ENCODE data around the gene DAZAP2.
"Not testable (repeated sequence)": the region's sequence is repeated elsewhere in the genome, so short reads cannot be mapped to it uniquely, and the experiment has no call there.

Gene DAZAP2

DNA sequence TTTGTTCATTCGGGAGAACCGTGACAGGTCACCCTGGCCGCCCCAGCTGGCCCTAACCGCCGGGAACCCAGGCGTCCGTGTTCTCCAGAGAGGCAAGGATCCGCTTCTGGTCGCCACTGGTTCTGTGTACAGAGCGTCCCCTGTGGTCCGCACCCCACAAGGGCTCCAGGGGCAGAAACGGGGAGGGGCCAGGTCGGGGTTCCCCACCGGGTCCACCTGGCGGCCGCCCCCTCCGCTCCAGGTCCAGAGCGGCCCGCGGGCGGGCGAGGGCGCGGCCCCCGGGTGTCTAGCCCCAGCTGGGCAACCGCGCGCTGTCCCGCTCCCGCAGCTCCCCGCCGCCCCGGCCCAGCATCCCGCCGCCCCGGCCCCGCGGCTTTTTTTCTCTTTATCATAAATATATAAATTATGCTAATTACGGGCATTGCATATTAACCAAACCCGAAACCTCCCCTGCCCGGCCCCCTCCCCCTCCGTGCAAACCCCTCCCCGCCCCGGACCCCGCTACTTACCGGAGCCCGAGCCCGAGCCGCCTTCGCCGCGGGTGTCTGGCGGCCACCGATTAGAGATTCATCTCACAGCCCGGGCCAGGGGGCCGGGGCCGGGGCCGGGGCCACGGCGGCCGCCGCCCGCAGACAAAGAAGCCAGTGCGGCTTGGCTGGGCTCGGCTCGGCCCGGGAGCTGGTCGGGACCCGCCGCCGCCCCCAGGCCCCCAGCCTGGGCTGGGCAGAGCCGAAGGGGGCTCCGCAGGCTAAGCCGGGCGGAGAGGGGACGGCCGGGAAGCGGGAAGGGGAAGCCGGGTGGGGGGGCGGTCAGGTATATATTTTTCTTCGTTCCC, 21.3 kb upstream of the DAZAP2 start:
- peak; percentile 60 for DNase-seq

DNA sequence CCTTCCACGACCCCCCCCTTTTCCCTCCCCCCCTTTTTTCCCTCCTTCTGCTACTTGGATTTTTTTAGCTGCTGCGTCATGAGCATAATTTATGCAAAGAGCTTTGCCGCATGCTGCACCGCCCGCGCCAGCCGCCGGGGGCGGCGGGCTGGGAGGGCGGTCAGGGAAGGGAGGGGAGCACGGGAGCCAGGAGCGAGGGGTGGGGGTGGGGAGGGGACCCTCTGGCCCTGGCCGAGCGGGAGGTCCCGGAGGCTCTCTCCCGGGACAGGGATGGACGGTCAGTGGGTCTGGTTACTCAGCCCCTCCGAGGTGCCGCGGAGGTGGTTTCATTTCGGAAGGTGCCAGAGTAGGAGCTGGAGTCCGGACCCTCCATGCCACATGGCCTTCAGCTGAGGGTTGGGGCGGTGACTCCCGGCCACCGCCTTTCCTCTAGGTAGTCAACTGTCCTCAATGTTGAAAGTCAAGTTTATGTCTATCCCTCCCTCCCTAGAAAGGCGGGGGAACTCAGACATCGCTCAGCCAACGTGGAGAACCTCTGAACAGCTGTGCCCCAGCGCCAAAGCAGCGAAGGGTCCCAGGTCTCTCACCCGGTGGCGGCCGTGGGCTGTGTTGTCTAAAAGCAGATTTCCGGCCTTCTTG, 20.5 kb upstream of the DAZAP2 start, which contains the start of gene POU6F1:
POU6F1 (minus strand) TSS at position 95 of the 639 bp plus-strand sequence. CDS start 11,226 bp downstream, outside the sequence.
- peak; percentile 67 for DNase-seq

DNA sequence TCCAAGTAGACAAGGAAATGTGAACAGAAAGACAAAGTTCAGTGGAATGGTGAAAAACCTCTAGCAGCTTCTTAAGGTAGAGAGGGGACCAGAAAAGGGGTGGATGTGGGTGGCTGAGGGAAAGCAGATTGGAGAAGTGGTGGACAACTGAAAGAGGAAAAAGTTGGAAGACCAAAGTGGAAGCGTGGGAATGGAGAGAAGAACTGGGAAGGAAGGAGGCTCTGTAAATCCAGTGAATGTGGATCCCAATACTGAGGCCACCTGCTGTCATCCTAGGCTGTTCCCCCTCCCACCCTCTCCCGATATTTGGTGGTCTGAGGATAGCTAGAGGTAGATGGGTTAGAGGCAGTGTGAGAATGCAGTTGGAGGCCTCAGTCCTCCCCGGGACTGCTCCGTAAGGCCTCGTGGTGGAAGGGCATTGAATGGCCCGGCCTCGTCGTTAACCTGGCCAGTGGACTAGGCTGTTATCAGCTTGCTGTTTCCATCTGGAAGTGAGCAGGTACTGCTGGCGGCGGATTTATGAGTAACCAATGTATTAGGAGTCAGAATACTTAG, 19.9 kb upstream of the DAZAP2 start:
- DNase-seq = no peak

DNA sequence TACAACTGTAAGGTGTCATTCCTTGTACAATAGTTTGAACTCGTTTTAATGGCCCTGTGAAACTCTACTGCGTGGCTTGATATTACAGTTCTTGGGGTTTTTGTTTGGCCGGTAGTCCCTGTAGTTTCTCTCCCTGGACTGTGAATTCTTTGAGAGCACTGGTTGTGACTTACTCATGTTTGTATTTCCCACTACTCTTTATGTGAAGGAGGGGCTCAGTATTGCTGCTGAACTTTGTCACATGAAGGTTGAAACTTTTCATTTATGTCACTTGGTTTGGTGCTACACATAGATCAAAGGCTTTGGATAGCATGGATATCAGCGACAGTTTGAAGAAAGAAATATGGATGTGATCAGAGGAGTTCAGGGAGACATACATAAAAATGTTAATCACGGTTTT, 19.3 kb upstream of the DAZAP2 start:
- DNase-seq = no peak

DNA sequence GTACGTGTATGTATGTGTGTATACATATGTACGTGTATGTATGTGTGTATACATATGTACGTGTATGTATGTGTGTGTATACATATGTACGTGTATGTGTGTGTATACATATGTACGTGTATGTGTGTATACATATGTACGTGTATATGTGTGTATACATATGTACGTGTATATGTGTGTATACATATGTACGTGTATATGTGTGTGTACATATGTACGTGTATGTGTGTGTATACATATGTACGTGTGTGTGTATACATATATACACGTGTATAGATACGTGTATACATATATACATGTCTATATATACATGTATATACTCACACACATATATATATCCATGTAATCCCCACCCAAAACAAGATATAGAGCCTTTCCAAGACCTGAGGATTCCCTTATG, 18.8 kb upstream of the DAZAP2 start:
- DNase-seq = not testable (repeated sequence)

DNA sequence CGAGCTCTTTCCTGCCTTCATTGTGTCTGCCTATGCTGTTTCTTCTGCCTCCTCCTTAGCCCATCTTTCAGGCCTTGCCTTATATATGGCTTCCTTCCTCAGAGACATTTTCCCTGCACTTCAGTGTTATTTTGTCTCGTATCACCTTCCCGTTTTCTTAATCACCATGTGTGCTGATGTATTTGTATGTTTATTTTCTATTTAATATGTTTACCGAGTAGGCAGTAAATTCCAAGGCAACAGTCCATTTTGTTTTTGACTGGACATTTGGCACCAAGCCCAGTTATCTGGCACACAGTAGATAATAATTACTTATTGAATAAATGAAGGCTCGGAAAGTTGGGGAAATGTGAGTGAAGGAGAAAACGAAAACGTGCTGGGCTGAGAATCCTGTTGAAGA, 16.2 kb upstream of the DAZAP2 start:
- no peak for DNase-seq

DNA sequence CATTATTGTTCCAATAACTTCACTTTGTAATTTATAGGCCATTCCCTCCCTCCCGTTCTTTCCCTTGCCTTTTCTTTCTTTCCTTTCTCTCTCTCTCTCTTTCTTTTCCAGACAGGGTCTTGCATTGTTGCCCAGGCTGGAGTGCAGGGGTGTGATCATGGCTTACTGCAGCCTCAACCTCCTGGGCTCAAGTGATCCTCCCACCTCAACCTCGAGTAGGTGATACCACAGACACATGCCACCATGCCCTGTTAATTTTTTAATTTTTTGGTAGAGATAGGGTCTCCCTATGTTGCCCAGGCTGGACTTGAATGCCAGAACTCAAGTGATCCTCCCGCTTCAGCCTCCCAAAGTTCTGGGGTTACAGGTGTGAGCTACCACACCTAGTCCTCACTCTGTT, 14.0 kb upstream of the DAZAP2 start:
- no peak for DNase-seq

DNA sequence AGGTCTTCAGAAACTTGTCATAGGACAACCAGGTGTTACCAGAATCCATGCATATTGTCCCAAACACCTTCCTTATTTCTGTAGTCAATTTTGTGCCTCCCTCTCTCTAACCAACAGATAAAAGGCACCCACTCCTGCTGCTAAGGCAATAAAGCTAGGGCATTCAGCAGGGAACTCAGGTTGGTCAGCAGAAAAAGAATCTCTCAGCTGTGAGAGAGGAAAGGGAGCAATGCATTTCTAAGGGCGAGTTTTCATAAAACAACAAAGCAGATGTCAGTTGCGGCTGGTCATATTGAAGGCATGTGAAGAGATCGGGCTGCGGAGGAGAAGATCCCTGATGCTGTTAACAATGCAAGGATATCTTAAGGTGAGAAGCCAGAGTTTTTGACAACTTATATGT, 13.4 kb upstream of the DAZAP2 start:
- DNase-seq = no peak

DNA sequence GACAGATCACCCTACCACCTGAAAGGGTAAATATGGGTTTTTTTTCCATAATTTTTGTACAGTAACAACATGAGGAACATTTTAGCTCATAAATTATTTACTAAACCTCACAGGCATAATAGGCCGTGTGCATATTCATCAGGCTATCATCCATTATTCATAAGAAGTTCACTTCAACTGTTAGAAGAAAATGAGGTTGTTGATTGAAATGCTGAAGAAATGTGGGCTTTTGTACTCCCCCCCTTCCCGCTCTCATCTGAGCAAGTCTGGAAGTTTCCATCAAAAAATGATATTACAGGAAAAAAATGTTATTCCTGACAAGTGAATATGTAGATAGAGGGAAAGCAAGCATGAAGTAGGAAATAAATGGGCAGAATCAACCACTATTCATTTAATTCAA, 12.9 kb upstream of the DAZAP2 start:
- no peak for DNase-seq

DNA sequence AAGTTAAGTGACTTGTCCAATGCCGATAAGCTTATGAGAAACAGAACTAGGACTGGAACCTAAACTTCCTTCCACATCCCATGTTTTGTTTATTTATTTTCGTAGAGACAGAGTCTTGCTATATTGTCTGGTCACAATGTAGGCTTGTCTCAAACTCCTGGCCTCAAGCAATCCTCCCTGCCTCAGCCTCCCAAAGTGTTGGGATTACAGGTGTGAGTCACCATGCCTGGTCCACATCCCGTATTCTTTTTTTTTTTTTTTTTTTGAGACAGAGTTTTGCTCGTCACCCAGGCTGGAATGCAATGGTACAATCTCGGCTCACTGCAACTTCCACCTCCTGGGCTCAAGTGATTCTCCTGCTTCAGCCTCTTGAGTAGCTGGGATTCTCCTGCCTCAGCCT, 11.5 kb upstream of the DAZAP2 start:
- not testable (repeated sequence) for DNase-seq

DNA sequence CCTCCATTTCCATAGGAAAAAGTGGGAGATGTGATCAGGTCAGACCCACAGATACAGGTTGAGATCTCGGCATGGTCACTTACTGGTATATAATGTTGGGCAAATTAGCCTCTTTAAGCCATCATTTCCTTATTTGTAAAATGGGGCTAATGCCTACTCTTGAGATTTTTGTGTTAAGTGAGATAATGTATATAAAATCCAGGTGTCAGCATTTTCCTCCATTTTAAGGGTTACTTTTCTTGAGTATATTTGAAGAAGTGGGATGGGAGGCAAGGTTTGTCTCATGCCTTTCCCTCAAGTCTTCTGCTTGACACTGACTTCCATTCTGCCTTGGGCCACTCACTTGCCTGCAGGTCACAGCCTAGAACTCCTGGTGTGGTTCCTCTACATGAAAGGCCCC, 10.7 kb upstream of the DAZAP2 start:
- no peak for DNase-seq

DNA sequence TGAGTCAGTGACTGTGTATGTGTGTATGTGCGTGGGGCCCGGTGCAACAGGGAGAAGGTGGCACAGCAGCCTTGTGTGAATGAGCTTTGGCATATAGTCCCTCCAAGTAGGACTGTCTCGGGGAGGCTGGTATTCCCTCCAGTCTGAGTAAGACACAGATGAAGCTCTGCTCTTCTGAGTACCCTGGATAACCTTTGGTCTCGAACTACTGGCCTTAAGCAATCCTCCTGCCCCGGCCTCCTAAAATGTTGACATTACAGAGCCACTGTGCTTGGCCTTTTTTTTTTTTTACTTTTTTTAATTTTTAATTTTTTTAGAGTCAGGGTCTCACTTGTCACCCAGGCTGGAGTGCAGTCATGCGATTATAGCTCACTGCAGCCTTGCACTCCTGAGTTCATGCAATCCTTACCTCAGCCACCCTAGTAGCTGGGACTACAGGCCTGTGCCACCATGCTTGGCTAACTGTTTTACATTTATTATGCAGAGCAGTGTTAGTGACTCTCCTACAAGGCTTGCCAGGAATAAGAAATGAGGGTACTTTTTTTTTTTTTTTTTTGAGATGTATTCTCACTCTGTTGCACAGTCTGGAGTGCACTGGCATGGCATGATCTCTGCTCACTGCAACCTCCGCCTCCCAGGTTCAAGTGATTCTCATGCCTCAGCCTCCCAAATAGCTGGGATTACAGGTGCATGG, 9.4 kb upstream of the DAZAP2 start:
- no peak for DNase-seq

DNA sequence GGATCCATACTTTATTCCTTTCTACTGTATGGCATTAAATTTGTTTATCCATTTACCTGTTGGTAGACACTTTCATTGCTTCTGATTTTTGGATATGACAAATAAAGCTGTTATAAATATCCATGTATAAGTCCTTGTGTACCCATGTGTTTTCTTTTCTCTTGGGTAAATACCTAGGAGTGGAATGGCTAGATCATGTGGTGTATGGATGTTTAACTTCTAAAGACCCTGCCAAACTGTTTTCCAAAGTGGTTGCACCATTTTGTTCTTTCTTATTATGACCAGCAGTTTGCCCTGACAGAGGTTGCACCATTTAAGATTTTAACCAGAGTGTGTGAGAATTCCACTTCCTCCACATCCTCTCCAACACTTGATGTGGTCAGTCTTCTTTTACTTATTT, 6.0 kb upstream of the DAZAP2 start:
- DNase-seq = no peak

DNA sequence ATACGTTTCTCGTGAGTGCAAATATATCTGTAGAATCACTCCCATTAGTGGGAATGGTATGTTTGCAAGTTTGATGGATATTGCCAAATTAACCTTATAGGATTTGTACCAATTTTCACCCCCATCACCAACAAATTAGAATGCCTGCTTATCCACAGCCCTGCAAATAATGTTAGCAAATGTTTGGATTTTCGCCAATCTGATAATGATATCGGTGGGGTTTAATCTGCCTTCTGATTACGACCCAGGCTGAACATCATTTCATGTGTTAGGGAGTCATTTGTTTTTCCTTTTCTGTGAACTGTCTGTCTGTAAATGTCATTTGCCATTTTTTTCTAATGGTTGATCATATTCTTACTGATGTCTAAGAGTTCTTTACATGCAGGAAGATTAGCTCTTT, 4.1 kb upstream of the DAZAP2 start:
- DNase-seq = no peak

DNA sequence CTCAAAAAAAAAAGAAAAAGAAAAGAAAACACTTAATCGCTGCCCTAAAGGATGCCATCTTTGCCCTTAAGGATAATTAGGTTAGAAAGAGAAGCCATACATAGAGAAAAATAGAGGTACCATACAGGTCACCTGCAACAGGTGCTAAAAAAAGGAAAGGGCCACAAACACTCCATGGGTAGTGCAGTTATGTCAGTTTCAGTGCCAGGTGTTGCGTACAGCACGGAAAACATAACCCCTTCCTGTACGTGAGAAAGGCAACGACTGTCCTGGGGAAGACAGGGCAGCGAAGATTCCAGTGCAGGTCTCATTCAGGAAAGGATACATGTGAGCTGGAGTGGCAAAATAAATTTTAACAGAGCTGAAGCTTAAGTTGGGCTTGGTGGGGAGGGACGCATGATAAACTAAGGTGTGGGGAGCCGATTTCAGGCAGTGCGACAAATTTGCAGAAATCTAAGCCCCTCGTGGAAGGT, 553 bp upstream of the DAZAP2 start:
- no peak for DNase-seq

DNA sequence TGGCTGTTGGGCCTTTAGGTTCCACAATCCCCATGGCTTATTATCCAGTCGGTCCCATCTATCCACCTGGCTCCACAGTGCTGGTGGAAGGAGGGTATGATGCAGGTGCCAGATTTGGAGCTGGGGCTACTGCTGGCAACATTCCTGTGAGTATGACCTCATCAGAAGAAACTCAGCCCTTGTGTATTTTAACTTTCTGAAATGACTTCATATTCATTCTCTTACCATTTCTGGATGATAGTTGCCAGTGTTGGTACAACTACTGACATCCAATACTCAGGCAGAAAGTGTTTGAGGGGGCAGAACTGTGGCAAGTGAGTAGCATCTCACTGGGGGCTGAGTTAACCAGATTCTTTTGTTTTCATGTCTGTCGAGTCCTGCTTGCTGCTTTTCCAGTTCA, 2.3 kb downstream of the DAZAP2 start:
- no peak for DNase-seq

DNA sequence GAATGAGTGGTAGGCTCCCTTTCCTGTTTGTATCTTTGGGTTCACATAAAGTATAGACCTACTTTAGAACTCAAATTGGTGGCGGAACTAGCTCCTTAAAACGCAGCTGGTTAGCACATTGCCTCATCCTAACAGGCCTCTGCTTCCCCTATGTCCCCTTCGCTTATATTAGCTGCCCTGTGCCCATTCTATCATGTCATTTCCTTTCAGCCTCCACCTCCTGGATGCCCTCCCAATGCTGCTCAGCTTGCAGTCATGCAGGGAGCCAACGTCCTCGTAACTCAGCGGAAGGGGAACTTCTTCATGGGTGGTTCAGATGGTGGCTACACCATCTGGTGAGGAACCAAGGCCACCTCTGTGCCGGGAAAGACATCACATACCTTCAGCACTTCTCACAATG, 3.5 kb downstream of the DAZAP2 start:
- DNase-seq = no peak

DNA sequence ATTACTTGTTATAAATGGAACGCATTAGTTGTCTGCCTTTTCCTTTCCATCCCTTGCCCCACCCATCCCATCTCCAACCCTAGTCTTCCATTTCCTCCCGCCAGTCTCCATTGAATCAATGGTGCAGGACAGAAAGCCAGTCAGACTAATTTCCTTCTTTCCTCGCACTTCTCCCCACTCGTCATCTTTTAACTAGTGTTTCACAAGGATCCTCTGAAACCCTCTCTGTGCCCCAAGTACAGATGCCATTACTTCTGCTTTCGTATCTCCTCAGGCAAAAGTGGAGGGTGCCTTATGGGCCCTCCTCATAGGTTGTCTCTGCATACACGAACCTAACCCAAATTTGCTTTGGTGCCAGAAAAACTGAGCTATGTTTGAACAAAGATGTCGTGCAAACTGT, 4.2 kb downstream of the DAZAP2 start:
- no peak for DNase-seq

DNA sequence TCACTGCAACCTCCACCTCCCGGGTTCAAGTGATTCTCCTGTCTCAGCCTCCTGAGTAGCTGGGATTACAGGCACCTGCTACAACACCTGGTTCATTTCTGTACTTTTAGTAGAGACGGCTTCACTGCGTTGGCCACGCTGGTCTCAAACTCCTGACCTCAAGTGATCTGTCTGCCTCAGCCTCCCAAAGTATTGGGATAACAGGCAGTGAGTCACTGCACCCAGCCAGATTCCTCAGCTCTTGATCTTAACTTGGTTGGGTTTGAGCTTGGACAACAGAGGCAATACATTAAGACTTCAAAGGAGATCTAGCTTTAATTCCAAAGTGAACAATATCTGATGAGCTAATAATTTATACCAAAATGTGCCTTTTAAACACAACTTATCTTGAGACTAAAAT, 5.6 kb downstream of the DAZAP2 start:
- DNase-seq = no peak

DNA sequence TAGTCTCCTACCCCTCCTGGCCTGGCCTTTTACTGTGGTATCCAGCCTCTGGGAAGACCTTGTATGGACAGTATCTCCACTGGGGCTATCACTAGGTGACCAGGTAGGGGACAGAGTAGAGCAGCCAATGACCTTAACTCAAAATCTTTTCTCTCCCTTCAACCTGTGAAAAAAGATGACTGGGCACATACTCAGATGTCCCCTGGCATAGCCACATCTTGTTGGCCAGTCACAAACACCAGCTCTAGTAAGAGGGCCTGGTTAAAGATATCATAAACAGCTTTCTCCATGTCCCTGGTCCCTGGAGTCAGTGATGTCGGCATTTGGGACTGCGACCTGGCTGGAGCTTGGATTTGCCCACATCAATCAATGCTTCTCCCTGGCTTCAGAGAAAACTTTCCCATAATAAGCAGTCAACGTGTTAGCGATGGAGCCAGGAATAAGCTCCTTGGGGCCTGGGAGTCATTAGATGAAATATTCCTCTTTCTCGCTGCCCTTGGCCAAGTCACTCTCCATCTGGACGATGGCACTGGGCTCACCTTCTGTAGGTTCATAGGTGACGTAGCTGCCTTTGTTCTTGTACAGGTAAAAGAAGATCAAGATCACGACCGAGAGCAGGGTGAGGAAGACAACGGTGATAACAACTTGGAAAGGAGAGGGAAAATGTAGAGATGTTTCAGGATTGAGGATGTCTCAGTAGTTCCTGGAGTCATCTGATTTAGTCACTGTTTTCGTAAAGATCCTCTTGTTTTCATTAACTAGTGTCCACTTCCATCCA, 7.0 kb downstream of the DAZAP2 start:
- no peak for DNase-seq

DNA sequence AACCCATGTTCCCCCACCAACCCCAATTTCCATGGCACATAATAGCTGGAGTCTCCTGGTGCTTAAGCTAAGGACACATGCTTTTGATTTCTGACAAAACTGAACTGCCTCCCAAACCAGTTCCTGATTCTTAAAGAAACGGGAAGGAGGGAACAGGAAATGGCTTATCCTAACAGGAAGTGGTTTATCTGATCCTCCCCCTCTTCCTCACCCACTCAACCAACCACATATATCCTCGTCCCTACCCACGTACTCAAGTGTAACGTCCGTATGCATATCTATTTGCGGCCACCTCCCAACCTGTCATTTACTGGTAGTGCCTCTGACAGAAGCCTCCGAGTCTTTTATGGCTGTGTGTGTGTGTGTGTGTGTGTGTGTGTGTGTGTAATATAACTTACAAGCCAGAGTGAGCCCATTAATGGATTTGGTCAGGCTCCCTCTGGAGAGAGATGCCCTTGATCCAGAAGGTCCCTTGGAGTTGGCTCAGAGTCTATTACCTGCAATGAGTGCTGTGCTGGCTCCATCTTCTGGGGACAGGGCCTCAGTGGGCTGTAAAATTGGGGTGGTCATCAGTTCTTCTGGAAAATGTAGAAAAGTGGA, 7.7 kb downstream of the DAZAP2 start:
- DNase-seq = no peak

DNA sequence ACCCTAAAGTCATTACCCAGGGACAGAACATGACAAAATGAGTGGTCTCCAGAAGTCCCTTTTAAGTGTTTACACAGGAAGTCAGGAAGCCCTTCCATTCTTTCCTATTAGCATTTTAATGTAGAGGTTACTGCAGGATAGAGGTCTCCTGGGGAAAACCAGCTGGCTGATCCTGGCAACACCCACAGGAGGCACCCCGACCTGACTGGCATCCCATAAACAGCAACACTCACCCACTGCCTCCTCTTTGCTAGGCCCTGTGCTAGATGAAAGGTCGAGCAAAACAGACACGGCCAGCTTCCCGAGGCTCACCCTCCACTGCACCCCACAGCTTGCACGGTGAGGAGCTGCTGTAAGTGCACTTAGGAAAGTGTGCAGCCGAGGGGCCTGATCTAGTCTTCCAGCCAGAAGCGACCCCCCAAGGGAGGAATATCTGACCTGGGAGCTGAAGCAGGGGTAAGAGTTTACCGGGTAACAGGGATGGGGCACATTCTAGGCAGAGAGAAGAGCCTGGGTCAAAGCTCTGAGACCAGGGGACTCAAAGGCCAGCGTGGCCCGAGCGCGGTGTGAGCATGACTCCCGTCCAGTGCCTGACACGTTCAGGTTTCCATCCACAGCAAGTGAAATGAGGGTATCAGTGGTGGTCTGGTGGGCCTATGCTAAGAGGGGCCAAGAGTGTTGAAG, 9.0 kb downstream of the DAZAP2 start:
- DNase-seq = no peak
